HCT116 (cell line): Measurements from ENCODE around the gene PNRC1. TPM values are rescaled to one million over a fixed set of nuclear protein-coding genes. Genes with fewer than 3 reads are reported as not detected.

ENCODE experiments used
- ATAC-seq: fragments of 200-7000 bp; cut with Tn5 transposase; 2 replicates; pipeline ENCODE4 v1.9.1; 2020; ENCODE audit warnings: mild to moderate bottlenecking, moderate library complexity
- BruUV-seq: library from RNA; stranded (reverse); fragments of 400-500 nt; replicated peaks from 2 replicates; lab custom pipeline; 2021; lab: Mats Ljungman, UMichigan
- CTCF ChIA-PET: fragments of 300-600 bp; sonication (Branson Sonifier 250); formaldehyde crosslinking; loops from one replicate; lab custom pipeline; 2021; ENCODE audit warnings: antibody characterized with exemption; lab: Charles Lee
- POLR2A ChIA-PET: fragments of 300-600, 350-600 bp; sonication (Branson Sonifier 250); formaldehyde crosslinking; loops from one replicate; lab custom pipeline; 2021; ENCODE audit warnings: antibody characterized with exemption; lab: Charles Lee
- RAD21 ChIA-PET, 2 experiments: fragments of 300-600 bp; sonication (Branson Sonifier 250); formaldehyde crosslinking; loops; one replicate each; lab custom pipeline; 2023; ENCODE audit warnings: low total read pairs in 2 of 2; ENCODE audit not compliant: uncharacterized antibody in 2 of 2, unreplicated experiment in 2 of 2, low non-redundant PET in 1 of 2; lab: Charles Lee
- DNase-seq: peaks from one replicate; pipeline ENCODE4 v3.0.0-alpha.2; 2010; ENCODE audit warnings: low read depth, low spot score
- H2AFZ ChIP-seq: fragments of 200-600 bp; shearing (Covaris generic), sonication (generic); 2 replicates; pipeline ENCODE4 v1.6.1; 2017; ENCODE audit warnings: low read depth, mixed run types, mixed read lengths, antibody characterized with exemption, low read length; ENCODE audit not compliant: poor library complexity, severe bottlenecking
- H3K27ac ChIP-seq: 2 replicates; pipeline ENCODE4 v1.5.1; 2012; ENCODE audit warnings: low read depth, low read length
- H3K27me3 ChIP-seq: fragments of 200-600 bp; sonication (generic); 2 replicates; pipeline ENCODE4 v1.6.1; 2016; ENCODE audit warnings: mixed run types, low read length, mixed read lengths; ENCODE audit not compliant: insufficient read depth
- H3K36me3 ChIP-seq, 2 experiments: fragments of 200-500 bp in 1 of 2; fragments of 200-600 bp in 1 of 2; sonication (Bioruptor generic) in 1 of 2; sonication (generic) in 1 of 2; 2 replicates each; pipeline versions ENCODE4 v1.5.1 to v1.6.1; 2014 to 2016; ENCODE audit warnings: low read length in 2 of 2, inconsistent platforms in 1 of 2, mixed read lengths in 1 of 2, mixed run types in 1 of 2; ENCODE audit not compliant: insufficient read depth in 2 of 2, control insufficient read depth in 1 of 2
- H3K4me1 ChIP-seq, 2 experiments: fragments of 200-600 bp in 1 of 2; sonication (generic) in 1 of 2; 2 replicates each; pipeline versions ENCODE4 v1.5.1 to v1.6.1; 2012 to 2017; ENCODE audit warnings: low read length in 2 of 2, inconsistent platforms in 1 of 2, mild to moderate bottlenecking in 1 of 2, mixed read lengths in 1 of 2, mixed run types in 1 of 2, moderate library complexity in 1 of 2; ENCODE audit not compliant: insufficient read depth in 2 of 2, control insufficient read depth in 1 of 2
- H3K4me2 ChIP-seq: fragments of 200-600 bp; sonication (generic); 2 replicates; pipeline ENCODE4 v1.6.1; 2017; ENCODE audit warnings: mixed run types, low read length, mixed read lengths
- H3K4me3 ChIP-seq, 2 experiments: fragments of 200-600 bp in 1 of 2; sonication (generic) in 1 of 2; replicated peaks in 1 of 2; 2 replicates each; pipeline ENCODE4 v1.5.1; 2011 to 2016; ENCODE audit warnings: low read length in 2 of 2, control low read depth in 1 of 2, low read depth in 1 of 2, mild to moderate bottlenecking in 1 of 2, mixed read lengths in 1 of 2, mixed run types in 1 of 2
- H3K79me2 ChIP-seq: fragments of 200-600 bp; sonication (generic); 2 replicates; pipeline ENCODE4 v1.6.1; 2017; ENCODE audit warnings: mild to moderate bottlenecking, mixed run types, low read length, moderate library complexity, mixed read lengths; ENCODE audit not compliant: insufficient read depth
- H3K9ac ChIP-seq: fragments of 200-600 bp; sonication (generic); 2 replicates; pipeline ENCODE4 v1.6.1; 2016; ENCODE audit warnings: low read length, mixed read lengths
- H3K9me2 ChIP-seq: fragments of 200-600 bp; sonication (generic), shearing (Covaris generic); 2 replicates; pipeline ENCODE4 v1.6.1; 2017; ENCODE audit warnings: mixed run types, mild to moderate bottlenecking, moderate library complexity; ENCODE audit not compliant: insufficient read depth
- H3K9me3 ChIP-seq, 2 experiments: fragments of 200-500 bp in 1 of 2; fragments of 200-600 bp in 1 of 2; sonication (Bioruptor generic) in 1 of 2; sonication (generic) in 1 of 2; 2 replicates each; pipeline ENCODE4 v1.6.1; 2014 to 2017; ENCODE audit warnings: low read length in 2 of 2, mixed read lengths in 2 of 2, inconsistent platforms in 1 of 2, low read depth in 1 of 2, mild to moderate bottlenecking in 1 of 2, mixed run types in 1 of 2, moderate library complexity in 1 of 2; ENCODE audit not compliant: control insufficient read depth in 1 of 2, insufficient read depth in 1 of 2
- H4K20me1 ChIP-seq: fragments of 200-600 bp; sonication (generic), shearing (Covaris generic); 2 replicates; pipeline ENCODE4 v1.6.1; 2017; ENCODE audit warnings: mixed run types, mild to moderate bottlenecking, moderate library complexity; ENCODE audit not compliant: insufficient read depth
- CEBPB ChIP-seq: IDR thresholded peaks from 2 replicates; pipeline ENCODE4 v1.6.1; 2012; ENCODE audit warnings: low read depth
- EGR1 ChIP-seq: IDR thresholded peaks from 2 replicates; pipeline ENCODE4 v1.6.1; 2012; ENCODE audit warnings: low read depth
- ELF1 ChIP-seq: IDR thresholded peaks from 2 replicates; pipeline ENCODE4 v1.6.1; 2012; ENCODE audit warnings: low read depth, borderline replicate concordance
- EZH2phosphoT487 ChIP-seq: fragments of 200-600 bp; IDR thresholded peaks from 2 replicates; pipeline ENCODE4 v1.6.1; 2018; ENCODE audit warnings: antibody characterized with exemption, borderline replicate concordance
- FOSL1 ChIP-seq: IDR thresholded peaks from 2 replicates; pipeline ENCODE4 v1.6.1; 2012; ENCODE audit warnings: low read depth
- MAX ChIP-seq: IDR thresholded peaks from 2 replicates; pipeline ENCODE4 v1.6.1; 2012
- POLR2A ChIP-seq: IDR thresholded peaks from 2 replicates; pipeline ENCODE4 v1.7.0; 2011; ENCODE audit warnings: borderline replicate concordance; ENCODE audit not compliant: insufficient read depth, insufficient read length; ENCODE audit errors: extremely low read depth
- POLR2AphosphoS5 ChIP-seq: IDR thresholded peaks from 2 replicates; pipeline ENCODE4 v1.6.1; 2011; ENCODE audit warnings: mild to moderate bottlenecking, low read depth, low read length, moderate library complexity
- RAD21 ChIP-seq: IDR thresholded peaks from 2 replicates; pipeline ENCODE4 v1.6.1; 2012; ENCODE audit warnings: low read depth, mild to moderate bottlenecking
- SIN3A ChIP-seq: IDR thresholded peaks from 2 replicates; pipeline ENCODE4 v1.6.1; 2012; ENCODE audit warnings: low read depth
- SP1 ChIP-seq: IDR thresholded peaks from 2 replicates; pipeline ENCODE4 v1.6.1; 2012; ENCODE audit warnings: low read depth
- YY1 ChIP-seq: IDR thresholded peaks from 2 replicates; pipeline ENCODE4 v1.6.1; 2011; ENCODE audit warnings: low read length, low read depth, moderate library complexity, mild to moderate bottlenecking; ENCODE audit not compliant: insufficient replicate concordance; ENCODE audit errors: extremely low read depth
- ZBTB33 ChIP-seq: IDR thresholded peaks from 2 replicates; pipeline ENCODE4 v1.6.1; 2011; ENCODE audit warnings: mild to moderate bottlenecking, low read length, moderate library complexity; ENCODE audit not compliant: insufficient replicate concordance; ENCODE audit errors: extremely low read depth
- ZNF274 ChIP-seq: fragments of 200-500 bp; sonication (Bioruptor generic); IDR thresholded peaks from 2 replicates; pipeline ENCODE4 v1.6.1; 2014; ENCODE audit warnings: mild to moderate bottlenecking, low read depth, low read length, inconsistent platforms
- intact Hi-C: fragments of 100-400 bp; cut with micrococcal nuclease; formaldehyde crosslinking; loops from 2 replicates; pipeline ENCODE4 v1.10.0; 2022
- total RNA-seq: library from RNA; stranded (reverse); gene quantifications from one replicate; pipeline ENCODE4 v1.2.1, GENCODE V29; 2021; ENCODE audit not compliant: unreplicated experiment
- TF ChIP-seq, protein P1 (sequence below), 3 experiments: fragments of 200-600 bp in 1 of 3; sonication (generic) in 1 of 3; IDR thresholded peaks in 2 of 3; conservative IDR thresholded peaks in 1 of 3; 2 replicates each; pipeline ENCODE4 v1.5.1; 2012 to 2017; ENCODE audit warnings: low read depth in 2 of 3, low read length in 2 of 3, antibody characterized with exemption in 1 of 3, borderline replicate concordance in 1 of 3, control low read depth in 1 of 3, mild to moderate bottlenecking in 1 of 3, mixed read lengths in 1 of 3, mixed run types in 1 of 3, moderate library complexity in 1 of 3; ENCODE audit not compliant: insufficient read depth in 1 of 3

PNRC1 gene
- total RNA-seq, 1 experiment from 2014 or later: 66.8 TPM

- TF ChIP-seq RAD21 (no peak), YY1 (no peak), FOSL1 (no peak)
These were observed 29.9 kb upstream of the PNRC1 start (continued) for GRCh38 chr6:89050697-89051096.

DNA sequence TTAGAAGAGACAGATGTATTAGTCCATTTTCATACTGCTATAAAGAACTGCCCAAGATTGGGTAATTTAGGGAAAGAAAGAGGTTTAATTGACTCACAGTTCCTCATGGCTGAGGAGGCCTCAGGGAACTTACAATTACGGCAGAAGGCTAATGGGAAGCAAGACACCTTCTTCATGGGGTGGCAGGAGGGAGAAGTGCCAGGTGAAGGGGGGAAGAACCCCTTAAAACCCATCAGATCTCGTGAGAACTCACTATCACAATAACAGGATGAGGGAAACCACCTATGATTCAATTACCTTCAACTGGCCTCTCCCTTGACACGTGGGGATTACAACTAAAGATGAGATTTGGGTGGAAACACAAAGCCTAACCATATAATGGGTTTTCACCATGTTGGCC is 28.9 kb upstream of the PNRC1 start:
- no peaks in the 10 kb centered on the region for H3K36me3 ChIP-seq
- no peak overlapping the region for H2AFZ ChIP-seq
- H3K79me2 ChIP-seq: no peaks in the 10 kb centered on the region
- intact Hi-C loops: no loop called here
- H3K9me2 ChIP-seq: no peaks in the 10 kb centered on the region
- no peaks in the 10 kb centered on the region for H4K20me1 ChIP-seq
- no peaks in the 10 kb centered on the region for H3K27me3 ChIP-seq
- ATAC-seq: no peak
- no peaks in the 10 kb centered on the region for H3K4me1 ChIP-seq
- no peak overlapping the region for H3K27ac ChIP-seq
- TF ChIP-seq, protein P1, sequence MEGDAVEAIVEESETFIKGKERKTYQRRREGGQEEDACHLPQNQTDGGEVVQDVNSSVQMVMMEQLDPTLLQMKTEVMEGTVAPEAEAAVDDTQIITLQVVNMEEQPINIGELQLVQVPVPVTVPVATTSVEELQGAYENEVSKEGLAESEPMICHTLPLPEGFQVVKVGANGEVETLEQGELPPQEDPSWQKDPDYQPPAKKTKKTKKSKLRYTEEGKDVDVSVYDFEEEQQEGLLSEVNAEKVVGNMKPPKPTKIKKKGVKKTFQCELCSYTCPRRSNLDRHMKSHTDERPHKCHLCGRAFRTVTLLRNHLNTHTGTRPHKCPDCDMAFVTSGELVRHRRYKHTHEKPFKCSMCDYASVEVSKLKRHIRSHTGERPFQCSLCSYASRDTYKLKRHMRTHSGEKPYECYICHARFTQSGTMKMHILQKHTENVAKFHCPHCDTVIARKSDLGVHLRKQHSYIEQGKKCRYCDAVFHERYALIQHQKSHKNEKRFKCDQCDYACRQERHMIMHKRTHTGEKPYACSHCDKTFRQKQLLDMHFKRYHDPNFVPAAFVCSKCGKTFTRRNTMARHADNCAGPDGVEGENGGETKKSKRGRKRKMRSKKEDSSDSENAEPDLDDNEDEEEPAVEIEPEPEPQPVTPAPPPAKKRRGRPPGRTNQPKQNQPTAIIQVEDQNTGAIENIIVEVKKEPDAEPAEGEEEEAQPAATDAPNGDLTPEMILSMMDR (IDR thresholded peaks at IDR 0.05 in 2 of 3, conservative IDR thresholded peaks at IDR 0.05 in 1 of 3; ENCODE audit: borderline replicate concordance in 1 of 3, insufficient read depth in 1 of 3, low read depth in 2 of 3, low read length in 2 of 3): no peak
- TF ChIP-seq YY1: no peak
- no peak for TF ChIP-seq POLR2AphosphoS5
- no peak for TF ChIP-seq POLR2A
- TF ChIP-seq ELF1: no peak
- no peak for TF ChIP-seq RAD21
- TF ChIP-seq SIN3A: no peak
- TF ChIP-seq FOSL1: no peak
- TF ChIP-seq SP1: no peak
- TF ChIP-seq CEBPB: no peak
- no peak for TF ChIP-seq EGR1
- TF ChIP-seq ZBTB33: no peak
- no peak for TF ChIP-seq ZNF274
- no peak for TF ChIP-seq EZH2phosphoT487
- TF ChIP-seq MAX: no peak
- H3K9me3 ChIP-seq: no peaks in the 10 kb centered on the region
- ChIA-PET RAD21 (no interaction called here), CTCF (no interaction called here), POLR2A (no interaction called here)
- DNase-seq: no peak
- BruUV-seq: no TSS peak
- no peak overlapping the region for H3K4me2 ChIP-seq
- H3K4me3 ChIP-seq: no peak overlapping the region
- no peak overlapping the region for H3K9ac ChIP-seq
